Activated naive CD8-positive, alpha-beta T cell treated with anti-CD3 and anti-CD28 coated beads, Interleukin-2, amount 50 U/mL, for 16 hours (primary cell): ENCODE results near the gene RNF213.
"Not testable (repeated sequence)": the region's sequence is repeated elsewhere in the genome, so short reads cannot be mapped to it uniquely, and the experiment has no call there.

Source experiments
- DNase-seq: peaks from one replicate; pipeline ENCODE4 v3.0.0-alpha.2; 2020; ENCODE audit warnings: low read depth, low spot score

The RNF213 gene

DNA sequence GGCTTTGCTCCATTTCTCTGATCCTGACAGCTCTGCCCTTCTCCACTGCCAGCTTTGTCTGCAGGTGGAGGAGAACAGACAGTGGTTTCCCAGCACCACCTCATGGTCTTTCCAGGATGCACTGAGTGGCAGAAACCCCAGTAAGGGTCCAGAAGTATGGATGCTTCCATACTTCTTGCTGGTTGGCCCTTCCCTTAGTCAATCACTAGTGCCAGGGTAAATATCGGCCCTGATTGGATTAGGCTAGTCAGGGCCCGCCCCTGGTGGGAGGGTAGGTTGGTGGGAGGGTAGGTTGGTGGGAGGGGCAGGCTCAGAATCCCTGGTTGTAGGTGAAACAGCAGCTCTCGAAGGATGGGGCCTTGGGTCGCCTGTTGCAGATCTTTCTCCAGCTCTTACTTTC, 10.2 kb downstream of the RNF213 start:
- no peak for DNase-seq

DNA sequence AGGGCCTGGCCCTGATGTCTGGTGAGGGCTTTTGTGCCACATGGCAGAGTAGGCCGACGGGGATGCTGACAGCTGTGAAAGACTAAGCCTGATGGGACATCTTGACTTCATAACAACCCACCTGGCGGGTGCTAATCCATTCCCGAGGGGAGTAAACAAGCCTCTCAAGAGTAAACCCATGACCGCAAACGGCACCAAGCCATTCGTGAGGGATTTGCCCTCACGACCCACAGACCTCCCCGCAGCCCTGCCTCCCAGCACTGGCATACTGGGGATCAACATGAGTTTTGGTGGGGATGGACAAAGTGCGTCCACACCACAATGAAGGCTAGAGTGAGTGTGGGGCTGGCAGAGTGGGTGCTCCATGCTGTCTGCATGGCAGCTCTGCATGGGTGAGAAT, 11.7 kb downstream of the RNF213 start:
- DNase-seq, result no peak

DNA sequence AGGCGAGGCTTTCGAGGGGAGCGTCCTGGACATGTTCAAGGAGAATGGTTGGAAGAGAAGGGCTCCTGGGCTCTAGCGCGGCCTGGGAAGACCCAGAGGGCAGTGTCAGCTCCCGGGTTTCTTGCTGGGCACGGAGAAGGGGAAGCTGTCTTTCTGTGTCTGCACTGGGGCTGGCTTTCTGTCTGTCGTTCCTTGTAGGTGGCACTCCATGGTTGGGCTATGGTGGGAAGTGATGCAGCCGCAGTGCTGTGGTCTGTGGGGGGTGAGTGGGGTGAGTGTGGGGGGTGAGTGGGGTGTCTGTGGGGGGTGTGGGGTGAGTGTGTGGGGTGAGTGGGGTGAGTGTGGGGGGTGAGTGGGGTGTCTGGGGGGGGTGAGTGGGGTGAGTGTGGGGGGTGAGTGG, 13.7 kb downstream of the RNF213 start:
- DNase-seq, result no peak

DNA sequence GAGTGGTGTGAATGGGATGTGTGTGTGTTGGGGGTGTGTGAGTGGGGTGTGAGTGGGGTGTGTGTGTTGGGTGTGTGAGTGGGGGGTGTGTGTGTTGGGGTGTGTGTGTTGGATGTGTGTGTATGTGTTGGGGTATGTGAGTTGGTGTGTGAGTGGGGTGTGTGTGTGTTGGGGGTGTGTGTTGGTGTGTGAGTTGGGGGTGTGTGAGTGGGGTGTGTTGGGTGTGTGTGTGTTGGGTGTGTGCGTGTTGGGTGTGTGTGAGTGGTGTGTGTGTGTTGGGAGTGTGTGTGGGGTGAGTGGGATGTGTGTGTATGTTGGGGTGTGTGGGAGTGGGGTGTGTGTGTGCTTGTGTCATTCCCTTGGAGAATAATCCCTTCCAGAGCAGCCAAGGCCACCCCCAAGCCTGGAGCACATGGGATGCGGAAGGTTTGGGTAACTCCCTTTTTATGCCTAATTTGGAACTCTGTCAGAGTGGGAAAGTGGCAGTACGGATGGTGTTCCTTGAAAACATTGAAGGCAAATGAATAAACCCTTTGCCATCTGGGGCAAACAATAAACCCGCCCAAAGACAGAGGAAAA, 14.3 kb downstream of the RNF213 start:
- DNase-seq, result no peak

DNA sequence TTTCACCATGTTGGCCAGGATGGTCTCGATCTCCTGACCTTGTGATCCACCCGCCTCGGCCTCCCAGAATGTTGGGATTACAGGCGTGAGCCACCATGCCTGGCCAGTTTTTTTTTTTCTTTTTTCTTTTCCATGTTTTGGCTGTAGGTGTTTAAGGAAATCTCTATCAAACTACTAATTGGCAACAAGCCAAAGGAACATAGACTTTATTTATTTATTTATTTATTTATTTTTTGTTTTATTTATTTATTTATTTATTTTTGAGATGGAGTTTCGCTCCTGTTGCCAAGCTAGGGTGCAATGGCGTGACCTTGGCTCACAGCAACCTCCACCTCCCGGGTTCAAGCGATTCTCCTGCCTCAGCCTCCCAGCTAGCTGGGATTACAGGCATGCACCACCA, 15.2 kb downstream of the RNF213 start:
- not testable (repeated sequence) for DNase-seq

DNA sequence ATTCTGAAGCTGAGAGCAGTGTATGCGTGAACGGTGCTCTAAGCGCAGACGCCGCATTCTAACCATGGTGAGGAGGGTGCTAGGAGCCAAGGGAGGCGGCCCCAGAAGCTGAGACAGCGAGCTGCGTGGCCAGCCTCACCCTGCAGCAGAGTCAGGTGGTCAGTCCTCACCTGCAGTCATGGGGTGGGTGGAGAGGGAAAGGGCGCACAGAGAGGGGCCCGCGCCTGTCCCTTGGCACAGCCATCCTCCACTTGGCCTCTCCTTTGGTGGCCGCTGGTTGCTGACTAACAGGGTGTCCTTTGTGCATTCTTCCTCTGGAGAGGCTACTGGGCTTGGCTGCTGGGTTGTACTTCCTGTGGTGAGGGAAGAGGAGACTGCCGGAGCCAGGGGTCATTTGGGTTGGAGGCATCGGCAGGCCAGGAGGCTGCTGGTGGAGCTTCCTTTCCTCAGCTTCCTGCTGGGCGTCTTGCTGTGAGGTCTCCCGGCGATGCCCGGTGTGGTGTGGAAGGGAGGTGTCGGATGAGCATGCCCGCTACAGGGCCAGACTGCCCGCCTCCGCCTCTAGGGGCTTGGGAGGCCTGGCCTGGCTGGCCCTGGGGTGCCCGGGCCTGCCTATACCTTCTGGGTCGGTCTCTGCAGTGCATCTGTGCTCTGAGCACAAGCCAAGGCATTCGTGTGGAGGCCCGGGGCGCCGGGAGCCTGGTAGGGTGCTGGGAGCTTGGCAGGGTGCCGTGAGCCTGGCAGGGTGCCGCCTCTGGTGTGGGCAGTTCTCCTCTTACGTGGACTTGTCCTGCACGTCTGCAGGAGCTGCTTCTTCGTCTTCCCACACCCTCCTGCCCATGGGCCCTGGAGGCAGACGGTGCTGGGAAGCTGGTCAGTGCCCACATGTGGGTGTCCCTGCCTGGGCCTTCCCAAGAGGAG, 17.4 kb downstream of the RNF213 start:
- DNase-seq, result no peak

DNA sequence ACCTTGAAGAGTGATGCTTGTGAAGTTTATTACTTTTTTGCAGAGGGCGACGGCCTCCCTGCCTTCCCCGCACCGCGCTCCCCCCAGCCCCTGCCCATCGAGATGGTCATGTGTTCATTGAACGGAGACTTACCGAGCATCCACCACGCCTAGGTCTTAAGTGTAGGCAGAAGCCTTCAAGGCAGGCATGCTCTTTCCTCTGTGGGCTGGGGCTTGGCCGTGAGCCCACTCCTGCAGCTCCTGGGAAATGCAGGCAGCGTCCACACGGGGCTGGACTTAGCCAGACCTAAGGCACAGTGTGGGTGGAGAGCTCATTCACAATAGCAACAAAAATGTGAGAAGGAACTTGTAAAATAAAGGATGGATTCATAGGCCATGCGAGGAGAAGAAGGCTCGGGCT, 19.2 kb downstream of the RNF213 start:
- no peak for DNase-seq

DNA sequence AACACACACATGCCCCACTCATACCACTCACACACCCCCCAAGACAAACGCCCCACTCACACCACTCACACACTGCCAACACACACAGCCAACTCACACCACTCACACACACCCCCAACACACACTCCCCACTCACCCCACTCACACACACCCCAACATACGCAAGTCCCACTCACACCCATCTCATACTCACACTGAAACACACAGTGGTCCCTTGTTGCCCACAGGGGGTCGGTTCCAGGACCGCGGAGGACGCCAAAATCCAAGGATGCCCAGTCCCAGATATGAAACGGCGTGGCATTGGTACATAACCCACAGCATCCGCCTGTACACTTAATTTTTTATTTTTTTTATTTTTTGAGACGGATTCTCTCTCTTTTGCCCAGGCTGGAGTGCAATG, 20.9 kb downstream of the RNF213 start:
- DNase-seq, result no peak

DNA sequence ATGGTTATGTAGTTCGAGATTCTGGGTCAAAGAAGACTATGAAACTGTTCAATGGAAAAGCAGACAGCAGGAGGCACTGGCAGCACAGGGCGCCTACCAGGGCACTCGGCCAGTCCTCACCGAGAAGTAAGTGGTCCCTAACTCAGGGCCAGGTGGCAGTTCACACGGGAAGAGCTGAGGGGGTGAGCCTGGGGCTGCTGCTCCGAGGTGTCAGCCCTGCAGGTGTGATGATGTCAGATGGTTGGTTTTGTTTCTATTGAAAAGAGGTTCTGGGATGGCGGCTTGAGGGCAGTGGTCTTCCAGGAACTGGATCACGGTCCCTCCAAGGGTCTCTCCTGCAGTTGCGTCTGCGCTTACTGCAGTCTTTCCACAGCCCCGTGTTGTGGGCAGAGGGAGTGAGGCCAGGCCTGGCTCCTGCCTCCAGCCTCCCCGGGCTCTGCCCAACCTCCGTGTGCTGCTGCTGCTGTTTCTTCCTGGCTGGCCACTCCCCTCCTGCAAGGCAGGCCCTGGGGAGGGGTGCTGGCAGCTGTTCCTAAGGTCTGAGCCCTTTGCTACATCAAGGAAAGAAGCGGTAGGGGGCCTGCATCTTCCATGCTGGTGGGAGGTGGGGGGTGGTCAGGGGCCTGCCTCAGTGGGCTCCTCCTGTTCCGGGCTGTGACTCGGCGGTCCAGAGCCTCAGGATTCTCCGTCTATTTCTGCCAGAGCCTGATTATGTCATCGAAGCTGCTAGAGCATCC, 22.6 kb downstream of the RNF213 start:
- DNase-seq, result no peak

DNA sequence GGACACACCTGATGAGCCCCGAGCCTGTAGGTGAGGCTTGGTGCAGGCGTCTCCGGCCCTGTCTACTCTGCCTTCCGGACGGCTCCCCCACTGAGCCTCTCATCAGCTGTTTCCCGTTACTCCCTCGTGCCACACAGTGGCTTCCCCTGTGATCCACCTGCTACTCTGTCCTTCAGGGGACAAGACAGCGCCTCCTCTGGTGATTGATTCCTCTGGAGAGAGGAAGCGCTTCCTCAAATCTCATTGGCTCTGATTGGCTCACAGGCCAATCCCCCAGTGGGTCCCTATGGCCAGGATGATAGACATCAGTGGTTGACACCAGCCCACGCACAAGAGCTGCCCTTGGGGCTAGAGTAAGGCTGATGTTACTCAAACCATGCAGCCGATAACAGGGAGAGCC, 24.0 kb downstream of the RNF213 start:
- no peak for DNase-seq

DNA sequence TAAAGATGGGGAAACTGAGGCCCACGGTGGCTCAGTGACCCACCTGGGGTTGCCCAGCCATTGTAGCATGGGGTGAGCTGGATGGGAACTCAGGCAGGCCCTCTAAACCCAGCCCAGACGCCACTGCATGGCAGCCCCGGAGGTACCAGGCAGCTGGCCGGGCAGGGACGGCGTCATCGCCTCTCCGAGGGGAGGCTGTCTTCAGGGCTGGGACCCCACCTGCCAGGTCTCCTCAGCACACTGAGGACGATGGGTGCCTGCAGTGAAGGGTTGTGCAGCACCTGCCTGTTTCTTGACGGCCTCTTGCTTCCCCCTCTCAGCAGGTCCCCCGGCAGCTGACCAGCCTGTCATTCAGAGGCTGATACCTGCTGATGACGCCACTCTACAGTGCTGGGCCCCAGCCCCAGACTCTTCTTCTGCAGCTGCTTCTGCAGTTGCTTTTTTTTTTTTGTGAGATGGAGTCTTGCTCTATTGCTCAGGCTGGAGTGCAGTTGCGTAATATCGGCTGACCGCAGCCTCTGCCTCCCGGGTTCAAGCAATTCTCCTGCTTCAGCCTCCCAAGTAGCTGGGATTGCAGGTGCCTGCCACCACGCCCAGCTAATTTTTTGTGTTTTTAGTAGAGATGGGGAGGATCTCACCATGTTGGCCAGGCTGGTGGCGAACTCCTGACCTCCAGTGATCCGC, 24.7 kb downstream of the RNF213 start:
- no peak for DNase-seq

DNA sequence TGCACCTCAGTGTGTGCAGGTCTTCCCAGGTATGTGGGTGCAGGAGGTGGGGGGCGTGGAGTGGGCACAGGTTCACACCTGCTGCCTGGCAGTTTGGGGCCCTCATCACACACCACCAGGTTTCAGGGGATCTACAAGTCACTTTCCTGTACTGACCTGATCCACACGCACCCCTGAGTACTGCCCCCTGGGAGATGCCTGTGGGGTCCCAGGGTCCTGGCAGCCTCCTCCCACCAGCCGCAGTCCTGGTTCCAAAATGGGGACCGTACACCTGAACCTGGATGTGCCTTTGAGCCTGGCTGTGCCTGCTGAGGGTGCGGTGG, 25.9 kb downstream of the RNF213 start:
- DNase-seq, result no peak

DNA sequence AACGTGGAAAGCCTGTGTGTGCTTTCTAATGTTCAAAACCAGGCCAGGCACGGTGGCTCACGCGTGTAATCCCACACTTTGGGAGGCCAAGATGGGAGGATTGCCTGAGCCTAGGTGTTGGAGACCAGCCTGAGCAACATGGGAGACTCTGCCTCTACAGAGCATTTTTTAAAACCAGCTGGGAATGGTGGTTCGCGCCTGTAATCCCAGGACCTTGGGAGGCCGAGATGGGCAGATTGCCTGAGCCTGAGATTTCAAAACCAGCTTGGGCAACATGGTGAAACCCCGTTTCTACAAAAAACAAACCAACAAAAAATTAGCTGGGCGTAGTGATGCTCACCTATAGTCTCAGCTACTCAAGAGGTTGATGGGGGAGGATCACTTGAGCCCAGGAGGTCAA, 26.4 kb downstream of the RNF213 start:
- DNase-seq, result no peak

DNA sequence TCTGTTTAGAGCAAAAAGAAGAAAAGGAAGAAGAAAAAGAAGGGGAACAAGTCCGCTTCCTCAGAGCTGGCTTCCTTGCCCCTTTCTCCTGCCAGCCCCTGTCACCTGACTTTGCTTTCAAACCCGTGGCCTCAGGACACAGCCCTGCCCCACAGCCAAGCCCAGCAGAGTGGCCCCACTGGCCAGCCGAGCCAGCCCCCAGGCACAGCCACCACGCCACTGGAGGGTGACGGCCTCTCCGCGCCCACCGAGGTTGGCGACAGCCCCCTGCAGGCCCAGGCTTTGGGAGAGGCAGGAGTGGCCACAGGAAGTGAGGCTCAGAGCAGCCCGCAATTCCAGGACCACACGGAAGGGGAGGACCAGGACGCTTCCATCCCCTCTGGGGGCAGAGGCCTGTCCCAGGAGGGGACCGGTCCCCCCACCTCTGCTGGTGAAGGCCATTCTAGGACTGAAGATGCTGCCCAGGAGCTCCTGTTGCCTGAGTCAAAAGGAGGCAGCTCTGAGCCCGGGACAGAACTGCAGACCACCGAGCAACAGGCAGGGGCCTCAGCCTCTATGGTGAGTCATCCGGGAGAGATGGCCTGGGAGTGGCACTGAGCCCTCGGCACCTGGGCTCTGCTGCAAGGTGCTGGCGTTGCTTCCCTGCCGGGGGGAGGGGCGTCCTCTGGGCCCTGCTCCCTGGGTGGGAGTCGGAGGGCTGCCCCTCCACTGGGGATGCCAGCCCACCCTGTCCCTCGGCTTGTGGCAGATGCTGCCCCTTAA, 27.3 kb downstream of the RNF213 start:
- no peak for DNase-seq

DNA sequence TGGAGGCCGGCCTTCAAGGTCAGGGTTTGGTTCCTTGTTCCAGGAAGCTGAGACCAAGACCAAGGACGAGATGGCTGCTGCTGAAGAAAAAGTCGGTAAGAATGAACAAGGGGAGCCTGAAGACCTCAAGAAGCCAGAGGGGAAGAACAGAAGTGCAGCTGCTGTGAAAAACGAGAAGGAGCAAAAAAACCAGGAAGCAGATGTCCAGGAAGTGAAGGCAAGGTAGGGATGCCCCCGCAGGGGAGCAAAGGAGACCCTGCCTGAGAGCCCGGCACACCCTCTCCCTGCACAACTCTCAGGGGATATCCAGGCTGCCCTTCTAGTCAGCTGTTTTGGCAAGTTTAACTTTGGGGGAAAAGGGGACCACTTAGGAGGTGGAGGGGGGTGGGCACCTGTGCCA, 29.0 kb downstream of the RNF213 start:
- DNase-seq, result no peak

DNA sequence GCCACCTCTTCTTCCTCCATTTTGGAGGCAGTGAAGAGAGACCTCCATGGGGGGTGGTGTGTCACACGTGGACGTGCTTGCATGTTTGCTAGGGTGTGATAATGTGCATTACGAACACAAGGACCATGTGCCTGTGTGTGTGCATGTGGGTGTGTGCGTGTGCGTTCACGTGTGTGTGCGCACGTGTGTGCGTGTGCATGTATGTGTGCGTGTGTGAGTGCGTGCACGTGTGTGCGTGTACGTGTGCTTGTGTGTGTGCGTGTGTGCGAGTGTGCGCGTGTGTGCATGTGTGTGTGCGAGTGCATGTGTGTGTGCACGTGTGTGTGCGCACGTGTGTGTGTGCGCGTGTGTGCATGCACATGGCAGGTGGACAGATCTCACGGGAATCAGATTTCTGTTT, 29.5 kb downstream of the RNF213 start:
- no peak for DNase-seq

DNA sequence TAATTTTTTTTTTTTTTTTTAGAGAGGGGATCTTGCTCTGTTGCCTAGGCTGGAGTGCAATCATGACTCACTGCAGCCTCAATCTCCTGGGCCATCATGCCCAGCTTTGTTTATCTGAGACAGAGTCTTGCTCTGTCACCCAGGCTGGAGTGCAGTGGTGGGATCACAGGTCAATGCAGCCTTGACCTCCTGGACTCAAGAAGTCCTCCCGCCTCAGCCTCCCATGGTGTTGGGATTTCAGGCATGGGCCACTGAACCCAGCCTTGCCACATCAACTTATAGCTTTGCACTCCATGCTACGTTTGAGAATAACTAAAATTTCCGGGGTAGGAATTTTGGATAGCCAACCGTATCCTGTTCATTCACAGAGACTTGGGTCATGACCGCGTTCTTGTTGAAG, 30.6 kb downstream of the RNF213 start:
- no peak for DNase-seq

DNA sequence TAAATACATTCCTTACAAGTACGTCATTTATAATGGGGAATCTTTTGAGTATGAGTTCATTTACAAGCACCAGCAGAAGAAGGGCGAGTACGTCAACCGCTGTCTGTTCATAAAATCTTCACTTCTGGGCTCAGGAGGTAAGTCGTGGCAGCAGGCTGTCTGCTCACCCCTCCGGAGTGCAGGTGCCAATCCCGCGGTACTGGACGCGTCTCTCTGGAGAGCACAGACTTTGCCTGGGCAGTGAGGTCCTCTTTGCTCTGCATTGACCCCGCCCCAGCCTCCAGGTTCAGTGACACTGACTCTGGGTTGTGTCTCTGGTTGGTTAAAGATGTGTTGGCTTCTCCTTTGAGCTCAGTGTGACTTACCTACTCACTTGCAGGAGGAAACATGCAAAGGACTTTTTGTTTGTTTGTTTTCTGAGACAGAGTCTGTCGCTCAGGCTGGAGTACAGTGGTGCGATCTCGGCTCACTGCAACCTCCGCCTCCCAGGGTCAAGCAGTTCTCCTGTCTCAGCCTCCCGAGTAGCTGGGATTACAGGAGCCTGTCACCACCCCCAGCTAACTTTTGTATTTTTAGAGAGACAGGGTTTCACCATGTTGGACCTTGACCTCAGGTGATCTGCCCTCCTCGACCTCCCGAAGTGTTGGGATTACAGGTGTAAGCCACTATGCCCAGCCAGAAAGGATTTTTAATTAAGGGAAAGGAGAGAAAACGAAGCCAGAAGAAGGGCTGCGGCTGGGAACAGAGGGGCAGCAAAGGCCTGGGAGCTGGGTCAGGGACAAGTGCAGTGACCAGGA, 31.2 kb downstream of the RNF213 start:
- no peak for DNase-seq

DNA sequence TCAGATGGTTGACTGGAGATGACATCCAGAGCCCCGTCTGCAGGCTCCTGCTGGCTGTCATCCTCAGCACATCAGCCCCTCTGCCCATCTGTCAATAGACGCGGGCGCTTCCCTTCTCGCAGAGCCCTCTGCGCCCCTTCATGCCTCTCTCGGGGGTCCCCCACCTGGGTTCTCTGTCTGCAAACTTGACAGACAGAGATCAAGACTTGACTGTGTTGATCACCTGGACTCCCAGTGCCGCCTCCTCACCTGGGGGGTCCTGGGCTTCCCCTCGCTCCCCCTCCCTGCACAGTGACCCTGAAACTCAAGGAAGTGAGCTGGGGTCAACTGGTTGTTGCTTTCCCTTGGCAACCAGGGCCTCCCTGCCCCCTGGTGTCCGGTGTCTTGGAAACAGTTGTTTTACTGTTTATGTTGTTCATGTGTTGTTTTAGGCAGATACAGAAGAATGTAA, 31.9 kb downstream of the RNF213 start:
- DNase-seq, result no peak

DNA sequence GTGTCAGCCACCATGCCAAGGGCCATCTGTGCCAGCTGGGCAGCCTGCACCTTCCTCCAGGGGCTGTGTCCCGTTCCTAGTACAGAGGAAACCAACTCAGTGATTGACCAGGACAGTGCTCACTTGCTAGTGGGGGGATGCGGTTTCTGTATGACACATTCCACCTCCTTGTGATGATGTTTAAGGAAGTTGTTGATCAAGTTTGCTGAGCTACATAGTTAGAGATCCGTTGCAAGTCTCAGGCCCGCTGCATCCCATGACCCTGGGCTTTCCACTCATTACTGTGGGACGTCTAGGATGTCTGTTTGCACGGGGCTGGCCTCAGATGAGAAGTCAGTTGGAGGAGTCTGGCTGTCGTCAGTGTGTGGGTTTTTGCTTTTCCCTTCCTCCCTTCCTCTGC, 33.6 kb downstream of the RNF213 start:
- no peak for DNase-seq

DNA sequence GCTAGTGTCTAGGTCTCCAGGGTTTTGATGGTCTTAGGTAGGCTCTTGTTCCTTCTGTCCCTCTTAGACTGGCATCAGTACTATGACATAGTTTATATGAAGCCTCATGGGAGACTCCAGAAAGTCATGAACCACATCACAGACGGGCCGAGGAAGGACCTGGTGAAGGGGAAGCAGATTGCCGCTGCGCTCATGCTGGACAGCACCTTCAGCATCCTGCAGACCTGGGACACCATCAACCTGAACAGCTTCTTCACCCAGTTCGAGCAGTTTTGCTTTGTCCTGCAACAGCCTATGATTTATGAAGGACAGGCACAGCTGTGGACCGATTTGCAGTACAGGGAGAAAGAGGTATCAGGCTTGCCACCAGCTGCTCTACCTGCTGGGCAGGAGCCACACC, 34.0 kb downstream of the RNF213 start:
- DNase-seq, result no peak
